GM20000 (cell line): ENCODE measurements around the gene TEAD1.

Experiments
- DNase-seq: peaks from one replicate; pipeline ENCODE4 v3.0.0; 2012; ENCODE audit warnings: low spot score
- CTCF ChIP-seq: IDR thresholded peaks from 2 replicates; pipeline ENCODE4 v1.5.1; 2012; ENCODE audit warnings: mild to moderate bottlenecking, control low read depth; ENCODE audit errors: extremely low read depth, missing control alignments

TEAD1 gene

GRCh38 chr11:12784445-12784844 lies 110.2 kb downstream of the TEAD1 start:
- TF ChIP-seq CTCF = no peak
- no peak for DNase-seq

GRCh38 chr11:12784987-12785386 lies 110.8 kb downstream of the TEAD1 start:
- no peak for DNase-seq
- no peak for TF ChIP-seq CTCF

- DNase-seq = no peak
- no peak for TF ChIP-seq CTCF
Observed at GRCh38 chr11:12785901-12786300, 111.7 kb downstream of the TEAD1 start.

DNA sequence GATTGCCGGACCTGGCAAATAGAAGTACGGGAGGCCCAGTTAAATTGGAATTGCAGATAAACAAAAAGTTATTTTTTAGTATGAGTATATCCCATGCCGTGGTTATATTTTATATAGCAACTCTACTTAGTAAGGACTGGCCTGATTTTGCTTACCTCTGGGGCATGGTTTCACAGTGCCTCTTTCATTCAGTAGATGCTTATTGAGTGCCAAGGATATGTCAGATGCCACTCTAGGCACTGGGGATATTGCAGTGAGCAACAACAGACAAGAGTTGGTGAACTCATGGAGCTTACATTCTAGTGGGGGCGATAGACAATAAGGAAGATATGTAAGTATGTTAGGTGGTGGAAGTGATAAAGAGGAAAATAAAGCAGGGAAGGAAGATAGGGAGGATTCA lies 112.2 kb downstream of the TEAD1 start:
- no peak for DNase-seq
- no peak for TF ChIP-seq CTCF

DNA sequence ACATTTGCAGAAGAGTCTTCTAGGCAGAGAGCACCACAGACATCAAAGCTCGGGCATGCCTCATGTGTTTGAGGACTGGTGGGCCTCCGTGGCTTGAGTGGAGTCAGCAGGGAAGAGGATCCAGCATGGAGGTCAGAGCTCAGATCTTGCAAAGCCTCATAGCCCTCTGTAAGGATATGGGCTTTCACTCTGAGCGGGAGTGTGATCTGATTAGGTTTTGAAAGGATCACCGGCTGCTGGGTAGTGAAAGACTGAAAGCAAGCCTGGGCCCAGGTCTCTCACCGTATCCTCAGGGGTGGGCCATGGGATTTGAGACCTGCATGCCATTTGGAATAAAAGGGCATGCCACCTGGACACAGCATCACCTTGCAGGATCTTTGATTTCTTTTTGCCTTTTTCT lies 112.7 kb downstream of the TEAD1 start:
- DNase-seq = no peak
- no peak for TF ChIP-seq CTCF

DNA sequence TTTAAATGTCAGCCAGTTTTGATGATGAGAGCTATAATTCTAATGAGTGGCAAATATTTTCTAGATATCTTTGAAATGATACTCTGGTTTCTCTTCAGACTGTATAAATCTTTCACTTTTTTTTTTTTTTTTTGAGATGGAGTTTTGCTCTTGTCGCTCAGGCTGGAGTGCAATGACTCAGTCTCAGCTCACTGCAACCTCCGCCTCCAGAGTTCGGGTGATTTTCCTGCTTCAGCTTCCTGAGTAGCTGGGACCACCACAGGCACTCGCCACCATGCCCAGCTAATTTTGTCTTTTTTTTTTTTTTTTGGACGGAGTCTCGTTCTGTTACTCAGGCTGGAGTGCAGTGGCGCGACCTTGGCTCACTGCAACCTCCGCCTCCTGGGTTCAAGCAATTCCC lies 113.6 kb downstream of the TEAD1 start:
- TF ChIP-seq CTCF = no peak
- no peak for DNase-seq

- DNase-seq = no peak
- TF ChIP-seq CTCF = no peak
Observed at GRCh38 chr11:12789054-12789453, 114.8 kb downstream of the TEAD1 start.
